H9 (cell line): ENCODE data around the gene ENAM. TPM values are rescaled to one million over a fixed set of nuclear protein-coding genes. Genes with fewer than 3 reads are reported as not detected.

Source experiments
- DNase-seq: peaks from one replicate; pipeline ENCODE4 v3.0.0-alpha.2; 2017
- H2AFZ ChIP-seq: one replicate; pipeline ENCODE4 v1.6.1; 2013; ENCODE audit warnings: mild to moderate bottlenecking, low read length, control low read depth, moderate library complexity
- H2AK5ac ChIP-seq: 2 replicates; pipeline ENCODE4 v1.6.1; 2013; ENCODE audit warnings: low read length, control low read depth, mixed read lengths; ENCODE audit not compliant: insufficient read length
- H2BK120ac ChIP-seq: one replicate; pipeline ENCODE4 v1.6.1; 2013; ENCODE audit warnings: low read depth, mild to moderate bottlenecking, low read length, control low read depth, inconsistent platforms; ENCODE audit not compliant: poor library complexity, severe bottlenecking
- H2BK12ac ChIP-seq: 2 replicates; pipeline ENCODE4 v1.6.1; 2013; ENCODE audit warnings: low read length, control low read depth, mixed read lengths, low read depth; ENCODE audit not compliant: insufficient read length
- H2BK15ac ChIP-seq: 2 replicates; pipeline ENCODE4 v1.6.1; 2013; ENCODE audit warnings: low read depth, low read length, control low read depth
- H2BK20ac ChIP-seq: one replicate; pipeline ENCODE4 v1.6.1; 2013; ENCODE audit warnings: low read depth, mild to moderate bottlenecking, low read length, control low read depth, inconsistent platforms; ENCODE audit not compliant: poor library complexity, severe bottlenecking
- H2BK5ac ChIP-seq: 2 replicates; pipeline ENCODE4 v1.6.1; 2013; ENCODE audit warnings: low read length, control low read depth, mixed read lengths; ENCODE audit not compliant: insufficient read length
- H3K14ac ChIP-seq: 2 replicates; pipeline ENCODE4 v1.6.1; 2013; ENCODE audit warnings: low read length, control low read depth; ENCODE audit not compliant: insufficient read depth
- H3K18ac ChIP-seq: 2 replicates; pipeline ENCODE4 v1.6.1; 2013; ENCODE audit warnings: low read depth, mild to moderate bottlenecking, mixed read lengths, low read length, control low read depth; ENCODE audit not compliant: insufficient read length
- H3K23ac ChIP-seq: 2 replicates; pipeline ENCODE4 v1.6.1; 2013; ENCODE audit warnings: low read length, control low read depth, mixed read lengths, low read depth; ENCODE audit not compliant: insufficient read length
- H3K23me2 ChIP-seq: 2 replicates; pipeline ENCODE4 v1.6.1; 2013; ENCODE audit warnings: low read depth, mild to moderate bottlenecking, mixed read lengths, low read length, control low read depth; ENCODE audit not compliant: insufficient read length, poor library complexity, severe bottlenecking
- H3K27ac ChIP-seq: 2 replicates; pipeline ENCODE4 v1.5.1; 2013; ENCODE audit warnings: low read length, control low read depth, mixed read lengths, low read depth; ENCODE audit not compliant: insufficient read length
- H3K27me3 ChIP-seq: 2 replicates; pipeline ENCODE4 v1.6.1; 2013; ENCODE audit warnings: low read length, control low read depth, inconsistent platforms; ENCODE audit not compliant: insufficient read depth
- H3K4ac ChIP-seq: 2 replicates; pipeline ENCODE4 v1.6.1; 2013; ENCODE audit warnings: low read depth, mild to moderate bottlenecking, control low read depth, inconsistent platforms, low read length, moderate library complexity
- H3K4me1 ChIP-seq: 2 replicates; pipeline ENCODE4 v1.6.1; 2013; ENCODE audit warnings: low read length, control low read depth, inconsistent platforms; ENCODE audit not compliant: insufficient read depth
- H3K4me2 ChIP-seq: 2 replicates; pipeline ENCODE4 v1.6.1; 2013; ENCODE audit warnings: low read length, control low read depth, mixed read lengths; ENCODE audit not compliant: insufficient read length, insufficient read depth
- H3K56ac ChIP-seq: 2 replicates; pipeline ENCODE4 v1.6.1; 2013; ENCODE audit warnings: low read depth, mild to moderate bottlenecking, mixed read lengths, low read length, control low read depth; ENCODE audit not compliant: insufficient read length
- H3K79me1 ChIP-seq: 2 replicates; pipeline ENCODE4 v1.6.1; 2013; ENCODE audit warnings: low read depth, mild to moderate bottlenecking, moderate library complexity, low read length, control low read depth, inconsistent platforms; ENCODE audit not compliant: insufficient read depth, poor library complexity, severe bottlenecking
- H3K79me2 ChIP-seq: 2 replicates; pipeline ENCODE4 v1.6.1; 2013; ENCODE audit warnings: low read length, control low read depth, inconsistent platforms; ENCODE audit not compliant: insufficient read depth
- H3K9ac ChIP-seq: 2 replicates; pipeline ENCODE4 v1.6.1; 2013; ENCODE audit warnings: low read length, control low read depth, mixed read lengths; ENCODE audit not compliant: insufficient read length; ENCODE audit errors: extremely low read depth
- H3K9me3 ChIP-seq: one replicate; pipeline ENCODE4 v1.6.1; 2013; ENCODE audit warnings: low read depth, low read length, inconsistent platforms; ENCODE audit not compliant: control insufficient read depth
- H3T11ph ChIP-seq: one replicate; pipeline ENCODE4 v1.6.1; 2013; ENCODE audit warnings: mild to moderate bottlenecking, low read length, control low read depth, inconsistent platforms
- H4K20me1 ChIP-seq: one replicate; pipeline ENCODE4 v1.6.1; 2013; ENCODE audit not compliant: control insufficient read depth, insufficient read length, insufficient read depth
- H4K5ac ChIP-seq: 2 replicates; pipeline ENCODE4 v1.6.1; 2013; ENCODE audit warnings: low read depth, mild to moderate bottlenecking, mixed read lengths, low read length, control low read depth; ENCODE audit not compliant: insufficient read length
- H4K8ac ChIP-seq: replicated peaks from 2 replicates; pipeline ENCODE4 v1.6.1; 2013; ENCODE audit warnings: low read length, control low read depth, mixed read lengths, low read depth; ENCODE audit not compliant: insufficient read length
- H4K91ac ChIP-seq: 2 replicates; pipeline ENCODE4 v1.6.1; 2013; ENCODE audit warnings: low read depth, mild to moderate bottlenecking, moderate library complexity, mixed read lengths, low read length, control low read depth; ENCODE audit not compliant: insufficient read length
- H3K27ac Mint-ChIP-seq, 3 experiments: 2 replicates in 2 of 3; 3 replicates in 1 of 3; pipeline ENCODE4 v1.8.0; 2020 to 2021; ENCODE audit warnings: mixed read lengths in 3 of 3, mild to moderate bottlenecking in 1 of 3, moderate library complexity in 1 of 3
- H3K27me3 Mint-ChIP-seq: 2 replicates; pipeline ENCODE4 v1.8.0; 2021; ENCODE audit warnings: low read depth, mild to moderate bottlenecking, moderate library complexity, mixed read lengths
- H3K36me3 Mint-ChIP-seq, 3 experiments: 2 replicates in 2 of 3; 3 replicates in 1 of 3; pipeline ENCODE4 v1.8.0; 2020 to 2021; ENCODE audit warnings: low read depth in 3 of 3, mixed read lengths in 3 of 3; ENCODE audit not compliant: insufficient read depth in 1 of 3
- H3K4me1 Mint-ChIP-seq, 2 experiments: 2 replicates each; pipeline ENCODE4 v1.8.0; 2020; ENCODE audit warnings: mixed read lengths in 2 of 2
- H3K4me3 Mint-ChIP-seq, 2 experiments: 2 replicates in 1 of 2; 3 replicates in 1 of 2; pipeline ENCODE4 v1.8.0; 2020 to 2021; ENCODE audit warnings: mild to moderate bottlenecking in 2 of 2, mixed read lengths in 2 of 2, moderate library complexity in 1 of 2
- H3K9me3 Mint-ChIP-seq, 2 experiments: 2 replicates in 1 of 2; 3 replicates in 1 of 2; pipeline ENCODE4 v1.8.0; 2020; ENCODE audit warnings: mild to moderate bottlenecking in 2 of 2, mixed read lengths in 2 of 2, moderate library complexity in 1 of 2
- WGBS: extraction: QIAGEN DNeasy Blood & Tissue Kit; methylation state at CpG from one replicate; pipeline ENCODE4 v1.1.7; 2013; ENCODE audit warnings: missing lambda C conversion rate, low lambda C conversion rate, mixed read lengths; ENCODE audit not compliant: insufficient read length; ENCODE audit errors: extremely low coverage; 5-methylcytosine and 5-hydroxymethylcytosine counted together
- total RNA-seq: library from RNA; stranded (reverse); gene quantifications from 2 replicates; pipeline ENCODE4 v1.2.1, GENCODE V29; 2021
- TF ChIP-seq, protein P1 (sequence below): fragments of 200-600 bp; sonication (generic); conservative IDR thresholded peaks from 3 replicates; pipeline ENCODE4 v1.8.0; 2021; ENCODE audit warnings: antibody characterized with exemption, mild to moderate bottlenecking

The ENAM gene
- total RNA-seq, 1 experiment from 2014 or later, result not detected

- H2BK20ac ChIP-seq, result no peak overlapping the region
- H3K27me3 ChIP-seq, result no peaks in the 10 kb centered on the region
- no peak overlapping the region for H2BK120ac ChIP-seq
- no peak overlapping the region for H3K23ac ChIP-seq
- H3K56ac ChIP-seq, result no peak overlapping the region
- no peaks in the 10 kb centered on the region for H3K79me1 ChIP-seq
- no peak overlapping the region for H3K14ac ChIP-seq
- H2BK5ac ChIP-seq, result no peak overlapping the region
- Mint-ChIP-seq H3K27ac (no peak overlapping the region), H3K4me3 (no peak overlapping the region), H3K36me3 (no peaks in the 10 kb centered on the region), H3K4me1 (no peaks in the 10 kb centered on the region), H3K27me3 (peaks cover 1% of the 10 kb centered on the region), H3K9me3 (0 out of 5 replicates have a peak, but pooled peaks cover 0 to 2% of the 10 kb centered on the region in 2 experiments)
- H2BK15ac ChIP-seq, result no peak overlapping the region
- H2AFZ ChIP-seq, result no peak overlapping the region
- no peak overlapping the region for H3K18ac ChIP-seq
- H4K5ac ChIP-seq, result no peak overlapping the region
- no peak overlapping the region for H3T11ph ChIP-seq
- no peaks in the 10 kb centered on the region for H3K9me3 ChIP-seq
- H4K8ac ChIP-seq, result no peak overlapping the region
- no peak overlapping the region for H2AK5ac ChIP-seq
- TF ChIP-seq, protein P1, sequence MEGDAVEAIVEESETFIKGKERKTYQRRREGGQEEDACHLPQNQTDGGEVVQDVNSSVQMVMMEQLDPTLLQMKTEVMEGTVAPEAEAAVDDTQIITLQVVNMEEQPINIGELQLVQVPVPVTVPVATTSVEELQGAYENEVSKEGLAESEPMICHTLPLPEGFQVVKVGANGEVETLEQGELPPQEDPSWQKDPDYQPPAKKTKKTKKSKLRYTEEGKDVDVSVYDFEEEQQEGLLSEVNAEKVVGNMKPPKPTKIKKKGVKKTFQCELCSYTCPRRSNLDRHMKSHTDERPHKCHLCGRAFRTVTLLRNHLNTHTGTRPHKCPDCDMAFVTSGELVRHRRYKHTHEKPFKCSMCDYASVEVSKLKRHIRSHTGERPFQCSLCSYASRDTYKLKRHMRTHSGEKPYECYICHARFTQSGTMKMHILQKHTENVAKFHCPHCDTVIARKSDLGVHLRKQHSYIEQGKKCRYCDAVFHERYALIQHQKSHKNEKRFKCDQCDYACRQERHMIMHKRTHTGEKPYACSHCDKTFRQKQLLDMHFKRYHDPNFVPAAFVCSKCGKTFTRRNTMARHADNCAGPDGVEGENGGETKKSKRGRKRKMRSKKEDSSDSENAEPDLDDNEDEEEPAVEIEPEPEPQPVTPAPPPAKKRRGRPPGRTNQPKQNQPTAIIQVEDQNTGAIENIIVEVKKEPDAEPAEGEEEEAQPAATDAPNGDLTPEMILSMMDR, result no peak
- H2BK12ac ChIP-seq, result no peak overlapping the region
- H4K91ac ChIP-seq, result no peak overlapping the region
- no peak overlapping the region for H3K9ac ChIP-seq
- no peaks in the 10 kb centered on the region for H3K4me1 ChIP-seq
- H3K27ac ChIP-seq, result no peak overlapping the region
- H3K4me2 ChIP-seq, result no peak overlapping the region
- no peak for DNase-seq
- no peaks in the 10 kb centered on the region for H3K23me2 ChIP-seq
- H3K4ac ChIP-seq, result no peak overlapping the region
- 100% methylated on average over 1 of the region's 1 CpG for WGBS
- no peaks in the 10 kb centered on the region for H4K20me1 ChIP-seq
- no peaks in the 10 kb centered on the region for H3K79me2 ChIP-seq
Measured at GRCh38 chr4:70678383-70678999, 49.9 kb downstream of the ENAM start.
